Liver (tissue), 9 donors: ENCODE measurements around the gene CAVIN3. TPM values are rescaled to one million over a fixed set of nuclear protein-coding genes. Genes with fewer than 3 reads are reported as not detected.

Source experiments
- DNase-seq: peaks from one replicate; pipeline ENCODE4 v3.0.0-alpha.2; 2017; ENCODE audit warnings: low spot score
- H3K27ac ChIP-seq, 2 donors: one replicate each; pipeline ENCODE4 v1.7.0; 2013; ENCODE audit warnings: inconsistent platforms in 2 of 2, low read length in 2 of 2, control low read depth in 1 of 2, low read depth in 1 of 2, mild to moderate bottlenecking in 1 of 2
- H3K27me3 ChIP-seq, 4 donors: one replicate each; pipeline versions ENCODE4 v1.6.1 to v1.7.0; 2013; ENCODE audit warnings: low read length in 3 of 4, inconsistent platforms in 1 of 4, mild to moderate bottlenecking in 1 of 4, moderate library complexity in 1 of 4; ENCODE audit not compliant: control insufficient read depth in 4 of 4, insufficient read depth in 4 of 4
- H3K36me3 ChIP-seq, 4 donors: one replicate each; pipeline versions ENCODE4 v1.6.1 to v1.7.0; 2013; ENCODE audit warnings: low read length in 3 of 4, mild to moderate bottlenecking in 3 of 4, low read depth in 1 of 4, moderate library complexity in 1 of 4; ENCODE audit not compliant: control insufficient read depth in 4 of 4, insufficient read depth in 3 of 4
- H3K4me1 ChIP-seq, 4 donors: one replicate each; pipeline versions ENCODE4 v1.6.1 to v1.7.0; 2013; ENCODE audit warnings: low read length in 3 of 4, mild to moderate bottlenecking in 3 of 4, moderate library complexity in 1 of 4; ENCODE audit not compliant: control insufficient read depth in 4 of 4, insufficient read depth in 4 of 4
- H3K4me3 ChIP-seq, 3 donors: one replicate each; pipeline versions ENCODE4 v1.6.1 to v1.7.0; 2013; ENCODE audit warnings: low read length in 3 of 3, control low read depth in 1 of 3, low read depth in 1 of 3, mild to moderate bottlenecking in 1 of 3
- H3K9ac ChIP-seq, 2 donors: one replicate each; pipeline ENCODE4 v1.7.0; 2013; ENCODE audit warnings: low read length in 2 of 2, mild to moderate bottlenecking in 2 of 2, moderate library complexity in 2 of 2, control low read depth in 1 of 2, low read depth in 1 of 2
- H3K9me3 ChIP-seq, 4 donors: one replicate each; pipeline versions ENCODE4 v1.6.1 to v1.7.0; 2013; ENCODE audit warnings: low read length in 3 of 4; ENCODE audit not compliant: control insufficient read depth in 4 of 4
- CTCF ChIP-seq: fragments of 150-350 bp; IDR thresholded peaks from 2 replicates; pipeline ENCODE4 v1.5.1; 2017; ENCODE audit warnings: improper control_type of control experiment, low read depth, low read length; ENCODE audit not compliant: missing input control
- EGR1 ChIP-seq, 2 donors: IDR thresholded peaks; 2 replicates each; pipeline ENCODE4 v1.6.1; 2016 to 2018; ENCODE audit warnings: antibody characterized with exemption in 2 of 2, low read depth in 2 of 2
- FOXA2 ChIP-seq: IDR thresholded peaks from 2 replicates; pipeline ENCODE4 v1.6.1; 2016; ENCODE audit warnings: antibody characterized with exemption
- GABPA ChIP-seq, 2 donors: IDR thresholded peaks in 1 of 2; conservative IDR thresholded peaks in 1 of 2; 2 replicates each; pipeline ENCODE4 v1.6.1; 2016; ENCODE audit warnings: antibody characterized with exemption in 2 of 2, mild to moderate bottlenecking in 1 of 2, moderate library complexity in 1 of 2
- HNF4A ChIP-seq, 2 donors: conservative IDR thresholded peaks; 2 replicates each; pipeline ENCODE4 v1.6.1; 2016; ENCODE audit warnings: antibody characterized with exemption in 2 of 2, mild to moderate bottlenecking in 2 of 2
- HNF4G ChIP-seq: IDR thresholded peaks from 2 replicates; pipeline ENCODE4 v1.6.1; 2016; ENCODE audit warnings: antibody characterized with exemption
- JUND ChIP-seq, 2 donors: IDR thresholded peaks; 2 replicates each; pipeline ENCODE4 v1.6.1; 2016; ENCODE audit warnings: antibody characterized with exemption in 2 of 2
- NR2F2 ChIP-seq: IDR thresholded peaks from 2 replicates; pipeline ENCODE4 v1.6.1; 2016; ENCODE audit warnings: antibody characterized with exemption
- RAD21 ChIP-seq, 2 donors: IDR thresholded peaks; 2 replicates each; pipeline ENCODE4 v1.6.1; 2016; ENCODE audit warnings: antibody characterized with exemption in 2 of 2, mild to moderate bottlenecking in 2 of 2
- REST ChIP-seq: IDR thresholded peaks from 2 replicates; pipeline ENCODE4 v1.6.1; 2016; ENCODE audit warnings: antibody characterized with exemption, mild to moderate bottlenecking
- RXRA ChIP-seq, 2 donors: IDR thresholded peaks; 2 replicates each; pipeline ENCODE4 v1.6.1; 2017 to 2018; ENCODE audit warnings: antibody characterized with exemption in 2 of 2, mild to moderate bottlenecking in 1 of 2
- SP1 ChIP-seq: IDR thresholded peaks from 2 replicates; pipeline ENCODE4 v1.6.1; 2018; ENCODE audit warnings: antibody characterized with exemption, mild to moderate bottlenecking
- TAF1 ChIP-seq: conservative IDR thresholded peaks from 2 replicates; pipeline ENCODE4 v1.6.1; 2016; ENCODE audit warnings: antibody characterized with exemption, mild to moderate bottlenecking
- YY1 ChIP-seq: IDR thresholded peaks from 2 replicates; pipeline ENCODE4 v1.6.1; 2016; ENCODE audit warnings: antibody characterized with exemption, mild to moderate bottlenecking
- ZBTB33 ChIP-seq: IDR thresholded peaks from 2 replicates; pipeline ENCODE4 v1.6.1; 2016; ENCODE audit warnings: antibody characterized with exemption
- polyA plus RNA-seq, 2 donors: library from polyadenylated mRNA; stranded (reverse) in 1 of 2; unstranded in 1 of 2; fragments of 200-250 nt in 1 of 2; fragments of >200 nt in 1 of 2; fragmentation: Nextera tagmentation in 1 of 2; extraction: Ambion mirVana in 1 of 2; gene quantifications; one replicate each; pipeline versions ENCODE4 v1.2.1 to v1.2.3, GENCODE V29; 2013 to 2015
- total RNA-seq, 2 donors: library from RNA; depleted of rRNA; stranded (reverse); fragments of >200 nt; gene quantifications; one replicate each; pipeline ENCODE4 v1.2.3, GENCODE V29; 2014
- TF ChIP-seq, protein P1 (sequence below): IDR thresholded peaks from 2 replicates; pipeline ENCODE4 v1.6.1; 2016; ENCODE audit warnings: antibody characterized with exemption
- TF ChIP-seq, protein P2 (sequence below): IDR thresholded peaks from 2 replicates; pipeline ENCODE4 v1.6.1; 2016; ENCODE audit warnings: antibody characterized with exemption
- donor health status: healthy.
- donor health status: healthy.
- donor health status: healthy.
- donor health status: healthy.
- donor health status: healthy.

CAVIN3 gene
- total and polyA plus RNA-seq, 4 donors, result 2.5 to 13.9 (median 4.2) TPM

DNA sequence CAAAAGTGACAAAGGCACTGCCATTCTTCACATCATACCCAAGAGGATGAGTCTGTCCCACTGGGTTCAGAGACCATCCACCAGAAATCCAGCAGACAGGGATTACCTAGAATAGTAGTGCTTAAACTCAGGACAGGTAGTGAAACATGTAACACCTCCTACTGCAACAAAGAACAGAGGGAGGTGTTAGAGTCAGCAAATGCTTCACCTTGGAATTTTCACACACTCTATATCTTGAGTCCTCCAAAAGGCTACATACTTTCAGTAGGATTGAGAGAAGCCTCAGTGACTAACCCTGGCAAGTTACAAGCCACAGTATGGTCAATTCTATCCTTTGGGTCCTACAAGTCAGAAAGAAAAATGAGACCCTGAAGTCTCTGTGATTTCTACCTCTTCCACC is 6.0 kb upstream of the CAVIN3 start:
- Histone ChIP-seq H3K4me1 (no peaks in the 10 kb centered on the region), H3K9me3 (no peaks in the 10 kb centered on the region), H3K9ac (no peak overlapping the region), H3K27ac (no peak overlapping the region), H3K27me3 (peaks cover 0 to 6% (median 0%) of the 10 kb centered on the region in 4 donors), H3K36me3 (no peaks in the 10 kb centered on the region), H3K4me3 (no peak overlapping the region)
- no peak for TF ChIP-seq RXRA (IDR thresholded peaks at IDR 0.05)
- no peak for TF ChIP-seq RAD21 (IDR thresholded peaks at IDR 0.05)
- TF ChIP-seq YY1, result no peak
- TF ChIP-seq FOXA2, result no peak
- TF ChIP-seq, protein P1, sequence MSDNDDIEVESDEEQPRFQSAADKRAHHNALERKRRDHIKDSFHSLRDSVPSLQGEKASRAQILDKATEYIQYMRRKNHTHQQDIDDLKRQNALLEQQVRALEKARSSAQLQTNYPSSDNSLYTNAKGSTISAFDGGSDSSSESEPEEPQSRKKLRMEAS, result no peak
- no peak for TF ChIP-seq HNF4A (conservative IDR thresholded peaks at IDR 0.05)
- no peak for TF ChIP-seq TAF1
- no peak for TF ChIP-seq HNF4G
- TF ChIP-seq GABPA (IDR thresholded peaks at IDR 0.05 in 1 of 2, conservative IDR thresholded peaks at IDR 0.05 in 1 of 2), result no peak
- TF ChIP-seq SP1, result no peak
- TF ChIP-seq, protein P2, sequence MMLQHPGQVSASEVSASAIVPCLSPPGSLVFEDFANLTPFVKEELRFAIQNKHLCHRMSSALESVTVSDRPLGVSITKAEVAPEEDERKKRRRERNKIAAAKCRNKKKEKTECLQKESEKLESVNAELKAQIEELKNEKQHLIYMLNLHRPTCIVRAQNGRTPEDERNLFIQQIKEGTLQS, result no peak
- no peak for TF ChIP-seq REST
- no peak for TF ChIP-seq EGR1 (IDR thresholded peaks at IDR 0.05; ENCODE audit: low read depth in 2 of 2)
- TF ChIP-seq CTCF, result no peak
- TF ChIP-seq ZBTB33, result no peak
- no peak for TF ChIP-seq NR2F2
- no peak for TF ChIP-seq JUND (IDR thresholded peaks at IDR 0.05)
- DNase-seq, result no peak
